ENCODE data around the gene PCNX1.

PCNX1 gene

DNA sequence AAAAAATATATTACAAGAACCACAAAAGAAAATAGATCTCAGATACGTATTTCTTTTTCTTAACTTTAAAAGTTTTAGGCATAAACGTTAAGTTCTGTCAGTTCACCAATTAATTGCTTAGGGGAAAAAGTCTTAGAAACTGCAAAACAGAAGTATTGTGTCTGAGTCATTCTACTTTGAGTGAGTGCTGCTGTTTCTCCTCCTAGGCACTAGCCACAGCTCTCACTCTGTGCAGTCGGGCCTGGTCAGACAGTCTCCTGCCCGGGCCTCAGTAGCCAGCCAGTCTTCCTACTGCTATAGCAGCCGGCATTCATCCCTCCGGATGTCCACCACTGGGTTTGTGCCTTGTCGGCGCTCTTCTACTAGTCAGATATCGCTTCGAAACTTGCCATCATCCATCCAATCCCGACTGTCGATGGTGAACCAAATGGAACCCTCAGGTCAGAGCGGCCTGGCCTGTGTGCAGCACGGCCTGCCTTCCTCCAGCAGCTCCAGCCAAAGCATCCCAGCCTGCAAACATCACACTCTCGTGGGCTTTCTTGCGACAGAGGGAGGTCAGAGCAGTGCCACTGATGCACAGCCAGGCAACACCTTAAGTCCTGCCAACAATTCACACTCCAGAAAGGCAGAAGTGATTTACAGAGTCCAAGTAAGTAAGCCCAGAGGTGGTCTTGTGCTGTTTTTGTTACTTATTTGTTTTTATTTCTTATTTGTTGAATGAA, 201.3 kb downstream of the PCNX1 start:
- H3K27ac ChIP-seq (ENCODE audit: low read depth, low read length): no peak overlapping the region
- H3K9me2 ChIP-seq (replicated peaks; ENCODE audit: control insufficient read depth, low read length): no peaks in the 10 kb centered on the region
- H3K4me1 ChIP-seq (ENCODE audit: control insufficient read depth, low read length): no peaks in the 10 kb centered on the region
- H3K27me3 ChIP-seq (ENCODE audit: control insufficient read depth, low read length): no peaks in the 10 kb centered on the region
- H3K36me3 ChIP-seq (ENCODE audit: control insufficient read depth, low read length): peaks cover 27% of the 10 kb centered on the region
- no peak overlapping the region for H3K4me2 ChIP-seq (ENCODE audit: low read length)
- TF ChIP-seq EZH2phosphoT487 (IDR thresholded peaks at IDR 0.05; ENCODE audit: borderline replicate concordance, low read length): no peak
- no peaks in the 10 kb centered on the region for H3K79me2 ChIP-seq (ENCODE audit: control insufficient read depth, low read length)
- H3F3A ChIP-seq (ENCODE audit: control insufficient read depth, insufficient read depth): 0 out of 2 replicates have a peak, but pooled peaks cover under 1% of the 10 kb centered on the region
- H3K4me3 ChIP-seq (ENCODE audit: low read length): no peak overlapping the region
- no peaks in the 10 kb centered on the region for H3K9me3 ChIP-seq (ENCODE audit: control insufficient read depth, insufficient read depth, low read length)
- no peaks in the 10 kb centered on the region for H4K20me1 ChIP-seq (ENCODE audit: control insufficient read depth, insufficient read depth, low read depth, low read length)

DNA sequence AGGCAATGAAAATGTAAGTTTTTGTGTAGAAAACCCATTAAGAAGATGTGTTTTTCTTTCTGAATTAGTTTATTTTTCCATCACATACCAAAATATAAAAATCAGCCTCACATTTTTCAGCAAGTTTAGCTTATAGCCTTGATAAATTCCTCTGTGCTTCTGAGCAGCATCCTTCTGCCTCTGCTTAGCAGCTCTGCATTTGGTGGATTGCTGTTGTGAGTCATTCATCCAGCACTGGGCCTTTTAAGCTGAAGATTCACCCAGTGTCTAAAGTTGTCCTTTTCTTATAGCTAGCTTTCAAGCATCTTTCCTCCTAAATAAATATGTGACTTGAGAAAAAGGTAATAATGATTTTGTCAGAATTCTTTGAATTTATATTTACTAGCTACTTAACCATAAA, 206.1 kb downstream of the PCNX1 start:
- TF ChIP-seq EZH2phosphoT487 (IDR thresholded peaks at IDR 0.05; ENCODE audit: borderline replicate concordance, low read length): no peak
- TF ChIP-seq, protein P1, sequence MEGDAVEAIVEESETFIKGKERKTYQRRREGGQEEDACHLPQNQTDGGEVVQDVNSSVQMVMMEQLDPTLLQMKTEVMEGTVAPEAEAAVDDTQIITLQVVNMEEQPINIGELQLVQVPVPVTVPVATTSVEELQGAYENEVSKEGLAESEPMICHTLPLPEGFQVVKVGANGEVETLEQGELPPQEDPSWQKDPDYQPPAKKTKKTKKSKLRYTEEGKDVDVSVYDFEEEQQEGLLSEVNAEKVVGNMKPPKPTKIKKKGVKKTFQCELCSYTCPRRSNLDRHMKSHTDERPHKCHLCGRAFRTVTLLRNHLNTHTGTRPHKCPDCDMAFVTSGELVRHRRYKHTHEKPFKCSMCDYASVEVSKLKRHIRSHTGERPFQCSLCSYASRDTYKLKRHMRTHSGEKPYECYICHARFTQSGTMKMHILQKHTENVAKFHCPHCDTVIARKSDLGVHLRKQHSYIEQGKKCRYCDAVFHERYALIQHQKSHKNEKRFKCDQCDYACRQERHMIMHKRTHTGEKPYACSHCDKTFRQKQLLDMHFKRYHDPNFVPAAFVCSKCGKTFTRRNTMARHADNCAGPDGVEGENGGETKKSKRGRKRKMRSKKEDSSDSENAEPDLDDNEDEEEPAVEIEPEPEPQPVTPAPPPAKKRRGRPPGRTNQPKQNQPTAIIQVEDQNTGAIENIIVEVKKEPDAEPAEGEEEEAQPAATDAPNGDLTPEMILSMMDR (IDR thresholded peaks at IDR 0.05; ENCODE audit: low read depth, low read length, poor library complexity, severe bottlenecking): no peak
- H4K20me1 ChIP-seq (ENCODE audit: control insufficient read depth, insufficient read depth, low read depth, low read length): no peaks in the 10 kb centered on the region
- 0 out of 2 replicates have a peak, but pooled peaks cover 3% of the 10 kb centered on the region for H3F3A ChIP-seq (ENCODE audit: control insufficient read depth, insufficient read depth)
- no peaks in the 10 kb centered on the region for H3K79me2 ChIP-seq (ENCODE audit: control insufficient read depth, low read length)
- no peak overlapping the region for H3K4me2 ChIP-seq (ENCODE audit: low read length)
- peaks cover 16% of the 10 kb centered on the region for H3K36me3 ChIP-seq (ENCODE audit: control insufficient read depth, low read length)
- H3K4me3 ChIP-seq (ENCODE audit: low read length): no peak overlapping the region
- H3K27me3 ChIP-seq (ENCODE audit: control insufficient read depth, low read length): no peaks in the 10 kb centered on the region
- H3K27ac ChIP-seq (ENCODE audit: low read depth, low read length): no peak overlapping the region
- H3K9me3 ChIP-seq (ENCODE audit: control insufficient read depth, insufficient read depth, low read length): no peaks in the 10 kb centered on the region
- no peaks in the 10 kb centered on the region for H3K9me2 ChIP-seq (replicated peaks; ENCODE audit: control insufficient read depth, low read length)
- H3K4me1 ChIP-seq (ENCODE audit: control insufficient read depth, low read length): peaks cover 31% of the 10 kb centered on the region

DNA sequence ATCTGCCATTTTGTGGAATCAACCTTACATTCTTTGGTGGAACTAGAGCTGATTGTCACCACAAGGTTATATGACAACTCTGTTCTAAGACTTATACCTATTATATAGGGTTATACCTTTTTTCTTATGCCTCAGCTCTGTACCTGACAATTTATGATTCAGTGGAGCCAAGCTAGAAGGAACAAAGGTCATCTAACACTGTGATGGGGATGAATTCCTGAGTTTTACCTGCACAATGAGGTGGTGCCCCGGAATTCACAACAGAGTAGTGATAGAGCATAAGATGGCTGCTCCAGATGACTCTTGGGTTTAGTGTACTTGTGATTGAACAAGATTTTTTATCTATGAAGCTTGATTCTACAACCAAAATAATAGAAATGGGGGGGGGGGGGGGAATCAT, 207.3 kb downstream of the PCNX1 start:
- no peak overlapping the region for H3K4me2 ChIP-seq (ENCODE audit: low read length)
- H3K27ac ChIP-seq (ENCODE audit: low read depth, low read length): no peak overlapping the region
- peaks cover 31% of the 10 kb centered on the region for H3K4me1 ChIP-seq (ENCODE audit: control insufficient read depth, low read length)
- H4K20me1 ChIP-seq (ENCODE audit: control insufficient read depth, insufficient read depth, low read depth, low read length): no peaks in the 10 kb centered on the region
- 0 out of 2 replicates have a peak, but pooled peaks cover 3% of the 10 kb centered on the region for H3F3A ChIP-seq (ENCODE audit: control insufficient read depth, insufficient read depth)
- no peaks in the 10 kb centered on the region for H3K79me2 ChIP-seq (ENCODE audit: control insufficient read depth, low read length)
- H3K36me3 ChIP-seq (ENCODE audit: control insufficient read depth, low read length): peaks cover 11% of the 10 kb centered on the region
- no peaks in the 10 kb centered on the region for H3K27me3 ChIP-seq (ENCODE audit: control insufficient read depth, low read length)
- no peaks in the 10 kb centered on the region for H3K9me2 ChIP-seq (replicated peaks; ENCODE audit: control insufficient read depth, low read length)
- H3K4me3 ChIP-seq (ENCODE audit: low read length): no peak overlapping the region
- TF ChIP-seq EZH2phosphoT487 (IDR thresholded peaks at IDR 0.05; ENCODE audit: borderline replicate concordance, low read length): no peak
- TF ChIP-seq, protein P1 (IDR thresholded peaks at IDR 0.05; ENCODE audit: low read depth, low read length, poor library complexity, severe bottlenecking): no peak
- H3K9me3 ChIP-seq (ENCODE audit: control insufficient read depth, insufficient read depth, low read length): no peaks in the 10 kb centered on the region

DNA sequence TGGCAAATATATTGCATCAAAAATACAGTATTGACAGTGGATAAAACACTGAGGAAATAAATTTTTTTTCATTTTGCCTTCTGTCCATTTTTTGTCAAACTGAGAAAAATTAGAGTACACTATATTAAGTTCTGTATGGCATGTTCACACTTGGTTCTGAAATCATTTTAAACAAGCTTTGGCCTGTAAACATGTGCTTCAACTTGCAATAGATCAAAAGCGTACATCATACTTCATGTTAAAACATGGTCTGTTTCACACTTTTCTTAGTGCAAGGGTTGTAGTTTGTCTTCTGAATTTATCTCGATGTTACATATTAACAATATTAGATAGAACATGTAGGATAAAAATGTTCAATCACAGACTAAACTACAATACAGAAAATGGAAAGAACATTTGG, 208.0 kb downstream of the PCNX1 start:
- Histone ChIP-seq H3K27me3 (ENCODE audit: control insufficient read depth, low read length) (no peaks in the 10 kb centered on the region), H3K36me3 (ENCODE audit: control insufficient read depth, low read length) (peaks cover 11% of the 10 kb centered on the region), H4K20me1 (ENCODE audit: control insufficient read depth, insufficient read depth, low read depth, low read length) (no peaks in the 10 kb centered on the region), H3K9me2 (replicated peaks; ENCODE audit: control insufficient read depth, low read length) (no peaks in the 10 kb centered on the region), H3K4me2 (ENCODE audit: low read length) (no peak overlapping the region), H3K4me3 (ENCODE audit: low read length) (no peak overlapping the region), H3K27ac (ENCODE audit: low read depth, low read length) (no peak overlapping the region), H3F3A (ENCODE audit: control insufficient read depth, insufficient read depth) (0 out of 2 replicates have a peak, but pooled peaks cover 3% of the 10 kb centered on the region), H3K79me2 (ENCODE audit: control insufficient read depth, low read length) (no peaks in the 10 kb centered on the region), H3K9me3 (ENCODE audit: control insufficient read depth, insufficient read depth, low read length) (no peaks in the 10 kb centered on the region), H3K4me1 (ENCODE audit: control insufficient read depth, low read length) (peaks cover 31% of the 10 kb centered on the region)
- TF ChIP-seq, protein P1 (IDR thresholded peaks at IDR 0.05; ENCODE audit: low read depth, low read length, poor library complexity, severe bottlenecking): no peak
- TF ChIP-seq EZH2phosphoT487 (IDR thresholded peaks at IDR 0.05; ENCODE audit: borderline replicate concordance, low read length): no peak

Measured in DOHH2 (cell line).